HEK293T (cell line): Measurements from ENCODE around the gene F2R.

Source experiments
- ARNT ChIP-seq: fragments of 450-650 bp; IDR thresholded peaks from 2 replicates; pipeline ENCODE4 v1.6.1; 2017; ENCODE audit warnings: mild to moderate bottlenecking
- BHLHE40 ChIP-seq: fragments of 450-650 bp; IDR thresholded peaks from 2 replicates; pipeline ENCODE4 v1.6.1; 2016; ENCODE audit warnings: mild to moderate bottlenecking, moderate library complexity, borderline replicate concordance
- CTBP1 ChIP-seq: fragments of 450-650 bp; IDR thresholded peaks from 2 replicates; pipeline ENCODE4 v1.6.1; 2016; ENCODE audit warnings: borderline replicate concordance
- FOXA1 ChIP-seq: fragments of 450-650 bp; IDR thresholded peaks from 2 replicates; pipeline ENCODE4 v1.6.1; 2016; ENCODE audit warnings: mild to moderate bottlenecking
- FOXK2 ChIP-seq: fragments of 450-650 bp; IDR thresholded peaks from 2 replicates; pipeline ENCODE4 v1.6.1; 2016; ENCODE audit warnings: mild to moderate bottlenecking
- FOXM1 ChIP-seq: fragments of 450-650 bp; IDR thresholded peaks from 2 replicates; pipeline ENCODE4 v1.6.1; 2017; ENCODE audit warnings: mild to moderate bottlenecking, borderline replicate concordance
- LEF1 ChIP-seq: fragments of 450-650 bp; IDR thresholded peaks from 2 replicates; pipeline ENCODE4 v1.6.1; 2017; ENCODE audit warnings: mild to moderate bottlenecking, borderline replicate concordance
- NFRKB ChIP-seq: fragments of 450-650 bp; IDR thresholded peaks from 2 replicates; pipeline ENCODE4 v1.6.1; 2016; ENCODE audit warnings: mild to moderate bottlenecking, moderate library complexity
- SP1 ChIP-seq: fragments of 450-650 bp; IDR thresholded peaks from 2 replicates; pipeline ENCODE4 v1.6.1; 2017
- TARDBP ChIP-seq: fragments of 450-650 bp; IDR thresholded peaks from 2 replicates; pipeline ENCODE4 v1.6.1; 2016
- ZNF384 ChIP-seq: fragments of 450-650 bp; IDR thresholded peaks from 2 replicates; pipeline ENCODE4 v1.6.1; 2016
- TF ChIP-seq, protein P1 (sequence below): fragments of 450-650 bp; IDR thresholded peaks from 2 replicates; pipeline ENCODE4 v1.6.1; 2016

DNA sequence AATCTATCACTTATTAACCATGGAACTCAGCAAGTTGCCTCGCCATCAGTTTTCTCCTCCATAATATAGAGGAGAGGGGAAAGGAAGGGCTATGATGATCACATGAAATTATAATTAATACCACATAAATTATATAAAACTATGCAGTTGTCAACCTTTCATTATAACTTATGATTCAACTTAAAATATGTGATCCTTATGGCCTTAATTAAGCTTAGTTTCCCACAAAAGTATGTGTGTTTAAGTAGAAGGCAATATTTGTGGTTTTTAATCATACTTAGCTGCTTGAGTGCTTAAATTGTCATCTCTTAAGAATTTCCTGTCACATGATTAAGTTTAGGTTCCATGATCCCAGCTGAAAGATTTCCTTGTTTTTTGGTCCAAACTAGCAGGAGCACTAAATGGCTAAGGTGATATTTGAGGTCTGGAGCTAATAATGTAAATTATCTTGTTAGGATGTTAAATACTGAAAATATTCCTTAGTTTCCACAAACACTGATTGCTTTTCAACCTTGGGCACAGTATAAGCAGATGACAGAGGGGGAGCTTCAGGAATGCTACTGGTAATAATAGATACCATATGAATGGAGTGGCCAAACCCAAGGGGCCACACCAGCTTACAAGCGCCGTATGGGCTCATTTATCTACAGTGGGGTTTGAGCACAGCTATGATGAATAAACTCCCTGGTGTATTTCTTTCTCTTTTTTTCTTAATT, 26.4 kb upstream of the F2R start:
- TF ChIP-seq SP1, result no peak
- TF ChIP-seq BHLHE40, result no peak
- no peak for TF ChIP-seq ZNF384
- no peak for TF ChIP-seq FOXM1
- no peak for TF ChIP-seq FOXA1
- no peak for TF ChIP-seq TARDBP
- TF ChIP-seq LEF1, result no peak
- no peak for TF ChIP-seq NFRKB
- no peak for TF ChIP-seq CTBP1
- no peak for TF ChIP-seq ARNT
- TF ChIP-seq, protein P1, sequence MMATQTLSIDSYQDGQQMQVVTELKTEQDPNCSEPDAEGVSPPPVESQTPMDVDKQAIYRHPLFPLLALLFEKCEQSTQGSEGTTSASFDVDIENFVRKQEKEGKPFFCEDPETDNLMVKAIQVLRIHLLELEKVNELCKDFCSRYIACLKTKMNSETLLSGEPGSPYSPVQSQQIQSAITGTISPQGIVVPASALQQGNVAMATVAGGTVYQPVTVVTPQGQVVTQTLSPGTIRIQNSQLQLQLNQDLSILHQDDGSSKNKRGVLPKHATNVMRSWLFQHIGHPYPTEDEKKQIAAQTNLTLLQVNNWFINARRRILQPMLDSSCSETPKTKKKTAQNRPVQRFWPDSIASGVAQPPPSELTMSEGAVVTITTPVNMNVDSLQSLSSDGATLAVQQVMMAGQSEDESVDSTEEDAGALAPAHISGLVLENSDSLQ, result no peak
- no peak for TF ChIP-seq FOXK2
